Measurements from ENCODE around the gene DCAF12.
A peak's percentile ranks its signal among the peaks of the same experiment; 100 is the strongest.
"Not testable (repeated sequence)": the region's sequence is repeated elsewhere in the genome, so short reads cannot be mapped to it uniquely, and the experiment has no call there.

Gene DCAF12

DNA sequence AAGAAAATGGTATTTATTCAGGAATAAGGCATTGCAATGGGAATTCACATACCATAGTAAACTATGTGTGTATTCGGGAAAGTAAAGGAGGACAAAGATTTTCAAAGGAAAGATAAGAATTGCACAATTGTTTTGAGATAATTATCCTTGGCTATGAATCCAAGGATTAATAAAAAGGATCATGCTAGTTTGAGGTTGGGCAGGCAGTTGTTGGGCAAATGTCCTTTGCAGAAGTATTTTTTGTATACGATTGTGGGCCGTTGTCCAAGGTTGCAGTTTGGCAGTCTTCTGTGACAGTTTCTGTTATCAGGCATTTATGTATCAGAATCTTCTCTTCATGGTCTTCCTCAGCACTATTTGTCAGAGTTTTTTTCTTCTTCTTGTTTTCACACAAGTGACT lies 67.2 kb downstream of the DCAF12 start:
- no peak for DNase-seq

DNA sequence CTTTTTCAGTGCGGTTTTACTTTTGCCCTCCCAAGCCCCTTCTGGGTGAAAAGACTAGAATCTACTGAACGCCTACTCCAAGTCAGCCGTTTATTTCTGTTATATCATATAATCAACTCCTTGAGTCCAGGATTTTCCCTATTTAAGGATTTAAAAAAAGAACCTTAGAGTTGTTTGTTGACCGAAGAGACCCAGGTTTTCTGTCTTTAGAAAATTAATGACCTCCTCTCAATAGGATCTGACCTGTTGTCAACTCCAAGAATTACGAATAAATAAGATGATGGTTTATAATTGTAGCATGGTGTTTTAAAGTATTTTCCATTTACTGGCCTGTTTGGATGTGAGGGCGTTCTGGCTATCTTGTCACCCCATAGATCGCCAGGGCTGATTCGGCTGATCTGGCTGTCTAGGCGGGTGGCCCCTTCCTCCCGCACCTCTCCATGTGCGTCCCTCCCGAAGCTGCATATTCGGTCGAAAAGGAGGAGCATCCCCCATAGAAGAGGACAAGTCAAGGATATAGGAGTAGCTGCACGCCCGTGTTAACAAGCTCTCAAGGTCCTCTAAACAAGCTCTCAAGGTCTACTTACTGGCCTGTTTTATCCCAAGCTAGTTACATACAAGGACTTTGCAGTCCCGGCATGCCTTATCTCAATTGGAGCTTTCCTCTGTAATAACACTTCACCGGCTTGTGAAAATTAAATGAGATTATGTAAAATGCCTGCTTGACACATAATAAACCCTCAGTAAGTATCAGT lies 76.7 kb downstream of the DCAF12 start:
- DNase-seq: no peak

DNA sequence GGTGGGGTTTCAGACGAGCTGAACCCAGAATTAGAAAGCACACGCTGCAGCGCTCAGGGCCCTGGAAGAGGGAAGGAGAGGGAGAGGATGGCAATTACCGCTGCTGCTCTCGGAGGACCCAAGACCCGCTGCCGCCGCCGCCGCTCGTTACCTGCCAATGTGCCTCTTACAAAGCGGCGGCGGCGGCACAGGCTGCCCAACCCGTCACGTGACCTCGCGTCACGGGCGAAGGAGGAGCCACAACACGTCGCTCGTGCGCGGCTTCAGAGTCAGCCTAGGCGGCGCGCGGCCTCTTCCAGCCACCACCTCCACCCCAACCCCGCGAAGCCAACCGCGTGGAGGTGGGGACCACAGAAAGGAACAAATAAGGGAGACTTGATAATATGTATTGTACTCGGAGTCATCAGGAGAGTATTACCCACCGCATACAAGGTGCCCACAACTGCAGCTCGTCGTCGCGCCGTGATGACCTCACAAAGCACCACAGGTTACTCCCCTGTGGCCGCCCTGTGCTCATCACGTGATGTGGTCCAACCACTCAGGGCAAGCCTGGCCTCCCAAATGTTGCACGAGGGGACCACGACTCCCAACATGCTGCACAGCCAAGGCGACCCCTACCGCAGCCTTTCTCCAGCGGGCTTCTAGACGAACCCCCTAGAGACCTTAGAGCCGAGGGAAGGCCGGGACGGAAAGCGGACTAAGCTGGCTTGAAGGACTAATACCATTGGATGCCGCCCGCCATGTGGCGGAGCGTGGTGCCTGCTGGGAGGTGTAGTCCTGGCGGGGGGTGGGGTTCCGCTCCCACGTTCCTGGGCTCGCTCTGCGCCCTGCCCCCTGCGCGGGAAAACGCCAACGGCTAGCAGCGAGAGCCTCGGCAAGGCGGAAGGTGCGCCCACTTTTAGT lies 77.5 kb downstream of the DCAF12 start, which contains the start of gene UBAP2:
UBAP2 (minus strand) TSS at position 161 of the 903 bp plus-strand sequence. CDS start 31,739 bp downstream, outside the sequence.
- peak; percentile 90 for DNase-seq

DNA sequence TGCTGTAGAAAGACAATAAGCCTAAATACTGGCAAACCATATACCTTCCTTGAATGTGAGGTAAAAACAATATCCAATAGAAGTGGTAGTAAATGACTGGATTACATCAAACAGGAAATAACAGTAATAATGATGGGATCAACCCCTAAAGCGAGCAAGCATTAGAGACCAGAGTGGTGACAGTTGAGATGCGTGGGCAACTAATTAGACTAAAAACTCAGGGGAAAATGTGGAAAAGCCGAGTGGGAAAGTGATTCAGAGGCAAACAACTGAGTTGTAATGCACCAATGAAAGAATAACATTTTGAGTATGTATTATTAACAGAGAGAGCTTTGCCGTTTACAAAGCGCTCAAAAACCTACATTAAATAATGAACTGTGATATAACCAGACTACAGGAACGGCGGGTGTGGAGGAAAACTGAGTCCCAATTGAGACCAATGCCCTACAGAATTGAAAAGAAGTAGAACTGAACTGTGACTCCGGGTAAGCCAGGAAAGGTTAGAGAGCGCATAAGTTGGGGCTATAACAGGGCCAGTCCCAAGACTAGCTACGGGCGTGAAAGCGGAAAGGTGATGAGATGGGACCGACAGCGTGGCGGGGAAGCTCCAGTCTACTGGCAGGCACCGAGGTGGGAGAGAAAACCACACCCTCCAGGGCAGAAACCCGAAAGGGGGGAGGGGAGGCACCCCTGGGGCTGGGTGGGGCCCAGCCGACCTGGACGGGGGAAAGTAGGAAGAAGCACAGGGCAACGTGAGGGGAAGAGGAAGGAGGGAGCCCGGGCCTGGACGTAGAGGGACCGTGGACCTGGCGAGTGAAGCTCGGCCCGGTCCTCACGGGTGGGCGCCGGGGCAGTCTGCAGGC lies 78.4 kb downstream of the DCAF12 start:
- DNase-seq: no peak

DNA sequence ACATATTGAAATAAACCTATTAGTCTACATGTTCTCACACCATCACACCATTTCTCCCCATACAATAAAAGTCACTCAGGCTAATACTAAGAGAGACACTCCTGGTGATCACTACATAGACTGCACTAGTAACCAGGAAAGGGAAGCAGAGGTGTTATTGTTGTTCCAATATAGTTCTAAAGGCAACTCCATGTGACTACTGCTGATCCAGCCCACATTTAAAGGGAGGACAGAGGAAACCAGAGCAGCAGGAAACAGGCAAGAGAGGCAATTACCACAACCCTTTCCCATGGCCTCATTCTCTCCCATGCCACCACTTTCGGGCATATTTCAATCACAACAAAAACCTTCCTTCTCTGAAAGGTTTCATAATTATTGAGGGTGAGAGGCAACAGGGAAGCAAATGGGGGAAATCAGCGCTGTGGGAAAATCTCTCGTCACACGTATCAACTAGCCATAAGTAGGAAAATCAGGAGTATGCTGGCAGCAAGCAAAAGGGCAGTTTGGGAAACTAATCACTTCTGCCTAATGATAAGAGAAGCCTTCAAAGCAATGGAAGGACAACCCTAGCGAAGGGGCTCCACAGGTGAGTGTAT lies 79.6 kb downstream of the DCAF12 start:
- DNase-seq: no peak

DNA sequence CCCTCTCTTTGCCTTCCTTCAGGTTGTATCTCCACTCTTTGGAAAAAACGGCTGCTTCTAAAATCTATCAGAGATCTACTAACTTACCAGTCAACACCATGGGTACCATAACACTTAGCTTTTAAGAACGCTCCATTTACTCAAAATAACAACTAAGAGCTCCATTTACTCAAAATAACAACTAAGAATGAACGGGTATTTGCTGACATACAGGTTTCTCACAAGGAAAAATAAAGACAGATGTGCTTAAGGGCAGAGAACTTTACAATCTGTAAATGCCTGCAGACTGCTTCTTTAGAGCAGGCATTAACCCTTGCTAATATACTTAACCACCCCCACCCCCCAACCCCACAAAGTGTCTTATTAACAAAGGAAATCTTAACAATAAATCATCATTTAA lies 80.6 kb downstream of the DCAF12 start:
- no peak for DNase-seq

DNA sequence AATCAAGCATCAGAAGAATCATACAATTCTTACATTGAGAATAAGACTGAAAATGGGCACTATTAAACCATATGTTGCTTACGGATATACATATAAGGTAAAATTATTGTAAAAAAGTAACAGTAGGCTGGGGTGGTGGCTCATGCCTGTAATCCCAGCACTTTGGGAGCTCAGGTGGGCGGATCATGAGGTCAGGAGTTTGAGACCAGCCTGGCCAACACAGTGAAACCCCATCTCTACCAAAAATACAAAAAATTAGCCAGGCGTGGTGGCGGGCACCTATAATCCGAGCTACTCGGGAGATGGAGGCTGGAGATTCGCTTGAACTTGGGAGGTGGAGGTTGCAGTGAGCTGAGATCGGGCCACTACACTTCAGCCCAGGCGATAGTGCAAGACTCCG lies 84.4 kb downstream of the DCAF12 start:
- DNase-seq: not testable (repeated sequence)

DNA sequence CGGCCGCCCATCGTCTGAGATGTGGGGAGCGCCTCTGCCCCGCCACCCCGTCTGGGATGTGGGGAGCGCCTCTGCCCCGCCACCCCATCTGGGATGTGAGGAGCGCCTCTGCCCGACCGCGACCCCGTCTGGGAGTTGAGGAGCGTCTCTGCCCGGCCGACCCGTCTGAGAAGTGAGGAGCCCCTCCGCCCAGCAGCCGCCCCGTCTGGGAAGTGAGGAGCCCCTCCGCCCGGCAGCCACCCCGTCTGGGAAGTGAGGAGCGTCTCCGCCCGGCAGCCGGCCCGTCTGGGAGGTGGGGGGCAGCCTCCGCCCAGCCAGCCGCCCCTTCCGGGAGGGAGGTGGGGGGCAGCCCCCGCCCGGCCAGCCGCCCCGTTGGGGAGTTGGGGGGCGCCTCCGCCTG lies 87.6 kb downstream of the DCAF12 start:
- DNase-seq: not testable (repeated sequence)

DNA sequence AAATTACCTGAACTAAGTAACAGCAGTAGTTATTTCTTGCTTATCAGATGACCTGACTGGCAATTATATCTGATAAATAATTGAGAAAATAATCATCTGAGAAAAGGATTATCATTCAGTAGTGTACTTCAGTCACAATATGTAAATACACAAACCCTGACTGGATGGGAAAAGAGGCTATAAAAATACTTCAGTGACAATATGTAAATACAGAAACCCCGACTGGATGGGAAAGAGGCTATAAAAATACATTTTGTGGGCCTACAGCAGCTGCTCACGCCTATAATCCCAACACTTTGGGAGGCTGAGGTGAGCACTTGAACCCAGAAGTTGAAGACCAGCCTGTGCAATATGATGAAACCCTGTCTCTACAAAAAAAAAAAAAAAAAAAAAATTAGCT lies 88.9 kb downstream of the DCAF12 start:
- DNase-seq: no peak

DNA sequence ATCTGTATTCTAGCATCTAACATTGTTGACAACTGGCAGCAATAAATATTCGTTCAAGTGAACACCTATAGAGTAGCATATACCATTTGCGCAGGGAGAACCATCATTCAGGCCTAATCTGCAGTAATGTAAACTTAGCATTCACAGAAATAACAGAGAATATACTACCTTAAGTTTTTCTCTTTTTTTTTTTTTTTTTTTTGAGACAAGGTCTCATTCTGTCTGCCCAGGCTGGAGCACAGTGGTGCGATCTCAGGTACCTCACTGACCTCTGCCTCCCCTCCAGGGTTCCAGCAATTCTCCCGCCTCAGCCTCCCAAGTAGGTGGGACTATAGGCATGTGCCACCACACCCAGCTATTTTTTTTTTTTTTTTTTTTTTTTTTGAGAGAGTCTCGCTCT lies 89.9 kb downstream of the DCAF12 start:
- no peak for DNase-seq

All from NCI-H510A (cell line).